Activated naive CD4-positive, alpha-beta T cell treated with anti-CD3 and anti-CD28 coated beads for 36 hours (primary cell): Measurements from ENCODE around the gene TMED9. TPM values are rescaled to one million over a fixed set of nuclear protein-coding genes. Genes with fewer than 3 reads are reported as not detected.

Experiments used
- CTCF ChIA-PET: fragments of 350-600 bp; sonication (Branson Sonifier 250); formaldehyde crosslinking; loops from one replicate; lab custom pipeline; 2021; ENCODE audit warnings: antibody characterized with exemption; lab: Charles Lee
- DNase-seq: peaks from one replicate; pipeline ENCODE4 v3.0.0-alpha.2; 2020
- H3K27ac Mint-ChIP-seq: one replicate; pipeline ENCODE4 v1.8.0; 2021; ENCODE audit warnings: mild to moderate bottlenecking, mixed read lengths
- H3K27me3 Mint-ChIP-seq: one replicate; pipeline ENCODE4 v1.8.0; 2021; ENCODE audit warnings: low read depth, mixed read lengths
- H3K36me3 Mint-ChIP-seq: one replicate; pipeline ENCODE4 v1.8.0; 2021; ENCODE audit warnings: low read depth, mixed read lengths
- H3K4me1 Mint-ChIP-seq: one replicate; pipeline ENCODE4 v1.8.0; 2021; ENCODE audit warnings: low read depth, mixed read lengths
- H3K4me3 Mint-ChIP-seq: one replicate; pipeline ENCODE4 v1.8.0; 2021; ENCODE audit warnings: mild to moderate bottlenecking, moderate library complexity, mixed read lengths
- H3K9me3 Mint-ChIP-seq: one replicate; pipeline ENCODE4 v1.8.0; 2021; ENCODE audit warnings: mixed read lengths
- intact Hi-C: fragments of 100-400 bp; cut with micrococcal nuclease; formaldehyde crosslinking; loops from one replicate; pipeline ENCODE4 v1.15.1; 2023
- total RNA-seq, 2 experiments: library from RNA; stranded (reverse); gene quantifications; one replicate each; pipeline ENCODE4 v1.2.3, GENCODE V29; 2021

TMED9 gene
- total RNA-seq, 2 experiments from 2014 or later, result 110 TPM

GRCh38 chr5:177591690-177592009 lies 353 bp upstream of the TMED9 start:
- peak overlapping the region; percentile 94 for H3K27ac Mint-ChIP-seq
- CTCF ChIA-PET, result interaction anchor here (1.7 kb wide), 1 partner anchor 14 kb away, joined by 4 read pairs; no protein-coding TSS in a partner anchor
- H3K27me3 Mint-ChIP-seq, result peaks cover 9% of the 10 kb centered on the region
- intact Hi-C loops, result loop anchor here (1.0 to 10.0 kb wide), 4 partner anchors 9 to 1033 kb away; partner anchors contain the start of genes B4GALT7, CLK4, FAM193B and NHP2
- peak overlapping the region; percentile 98 for H3K4me3 Mint-ChIP-seq
- H3K36me3 Mint-ChIP-seq, result peaks cover 27% of the 10 kb centered on the region
- H3K4me1 Mint-ChIP-seq, result peaks cover 35% of the 10 kb centered on the region
- H3K9me3 Mint-ChIP-seq, result no peaks in the 10 kb centered on the region
- DNase-seq, result no peak

DNA sequence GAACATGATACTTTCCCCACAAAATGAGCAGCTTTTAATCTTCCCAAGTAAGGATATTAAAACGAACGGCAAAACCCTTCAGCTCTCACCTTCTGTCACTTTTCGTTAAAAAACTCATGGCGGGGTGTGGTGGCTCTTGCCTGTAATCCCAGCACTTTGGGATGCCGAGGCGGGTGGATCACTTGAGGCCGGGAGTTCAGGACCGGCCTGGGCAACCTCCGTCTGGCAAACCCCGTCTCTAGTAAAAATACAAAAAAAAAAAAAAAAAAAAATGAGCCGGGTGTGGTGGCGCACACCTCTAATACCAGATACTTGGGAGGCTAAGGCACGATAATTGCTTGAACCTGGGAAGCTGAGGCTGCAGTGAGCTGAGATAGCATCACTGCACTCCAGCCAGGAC lies 902 bp downstream of the TMED9 start:
- no peak overlapping the region for H3K27ac Mint-ChIP-seq
- no peak for DNase-seq
- H3K4me3 Mint-ChIP-seq, result peak overlapping the region; percentile 98
- CTCF ChIA-PET, result interaction anchor here (0.6 to 1.7 kb wide), 4 partner anchors 13 to 353 kb away, joined by 4 read pairs; no protein-coding TSS in a partner anchor
- peaks cover 38% of the 10 kb centered on the region for H3K4me1 Mint-ChIP-seq
- H3K36me3 Mint-ChIP-seq, result peaks cover 32% of the 10 kb centered on the region
- H3K9me3 Mint-ChIP-seq, result no peaks in the 10 kb centered on the region
- peaks cover 9% of the 10 kb centered on the region for H3K27me3 Mint-ChIP-seq
- intact Hi-C loops, result loop anchor here (1.0 to 10.0 kb wide), 4 partner anchors 7 to 1032 kb away; partner anchors contain the start of genes B4GALT7, CLK4, FAM193B and NHP2

- Mint-ChIP-seq H3K9me3 (no peaks in the 10 kb centered on the region), H3K4me3 (peak overlapping the region; percentile 98), H3K4me1 (peaks cover 35% of the 10 kb centered on the region), H3K27me3 (peaks cover 8% of the 10 kb centered on the region), H3K27ac (no peak overlapping the region), H3K36me3 (peaks cover 32% of the 10 kb centered on the region)
- intact Hi-C loops, result loop anchor here (10.0 kb wide), 2 partner anchors 561 to 1031 kb away; partner anchors contain the start of genes CLK4 and NHP2
- CTCF ChIA-PET, result interaction anchor here (1.1 kb wide), 1 partner anchor 14 kb away, joined by 4 read pairs; no protein-coding TSS in a partner anchor
- DNase-seq, result no peak
Observed at GRCh38 chr5:177593511-177593910, 1.5 kb downstream of the TMED9 start.

- intact Hi-C loops, result loop anchor here (10.0 kb wide), 2 partner anchors 561 to 1031 kb away; partner anchors contain the start of genes CLK4 and NHP2
- Mint-ChIP-seq H3K4me3 (peak overlapping the region; percentile 98), H3K27ac (no peak overlapping the region), H3K4me1 (peaks cover 38% of the 10 kb centered on the region), H3K36me3 (peaks cover 32% of the 10 kb centered on the region), H3K27me3 (peaks cover 7% of the 10 kb centered on the region), H3K9me3 (no peaks in the 10 kb centered on the region)
- no peak for DNase-seq
- CTCF ChIA-PET, result no interaction called here
Observed at GRCh38 chr5:177594071-177594470, 2.1 kb downstream of the TMED9 start.

GRCh38 chr5:177595026-177595585 lies 3.1 kb downstream of the TMED9 start:
- Mint-ChIP-seq H3K4me1 (peaks cover 40% of the 10 kb centered on the region), H3K27me3 (peaks cover 3% of the 10 kb centered on the region), H3K9me3 (no peaks in the 10 kb centered on the region), H3K4me3 (no peak overlapping the region), H3K36me3 (peaks cover 32% of the 10 kb centered on the region), H3K27ac (no peak overlapping the region)
- DNase-seq, result no peak
- CTCF ChIA-PET, result no interaction called here
- intact Hi-C loops, result loop anchor here (10.0 kb wide), 2 partner anchors 560 to 1030 kb away; partner anchors contain the start of genes CLK4 and NHP2

GRCh38 chr5:177595991-177596774 lies 4.2 kb downstream of the TMED9 start:
- no peak overlapping the region for H3K4me3 Mint-ChIP-seq
- H3K27ac Mint-ChIP-seq, result no peak overlapping the region
- peaks cover 48% of the 10 kb centered on the region for H3K4me1 Mint-ChIP-seq
- no peak for DNase-seq
- H3K36me3 Mint-ChIP-seq, result peaks cover 32% of the 10 kb centered on the region
- no peaks in the 10 kb centered on the region for H3K27me3 Mint-ChIP-seq
- no peaks in the 10 kb centered on the region for H3K9me3 Mint-ChIP-seq
- intact Hi-C loops, result loop anchor here (10.0 kb wide), 2 partner anchors 559 to 1029 kb away; partner anchors contain the start of genes CLK4 and NHP2
- CTCF ChIA-PET, result interaction anchor here (0.7 kb wide), 1 partner anchor 51 kb away, joined by 3 read pairs; no protein-coding TSS in a partner anchor

DNA sequence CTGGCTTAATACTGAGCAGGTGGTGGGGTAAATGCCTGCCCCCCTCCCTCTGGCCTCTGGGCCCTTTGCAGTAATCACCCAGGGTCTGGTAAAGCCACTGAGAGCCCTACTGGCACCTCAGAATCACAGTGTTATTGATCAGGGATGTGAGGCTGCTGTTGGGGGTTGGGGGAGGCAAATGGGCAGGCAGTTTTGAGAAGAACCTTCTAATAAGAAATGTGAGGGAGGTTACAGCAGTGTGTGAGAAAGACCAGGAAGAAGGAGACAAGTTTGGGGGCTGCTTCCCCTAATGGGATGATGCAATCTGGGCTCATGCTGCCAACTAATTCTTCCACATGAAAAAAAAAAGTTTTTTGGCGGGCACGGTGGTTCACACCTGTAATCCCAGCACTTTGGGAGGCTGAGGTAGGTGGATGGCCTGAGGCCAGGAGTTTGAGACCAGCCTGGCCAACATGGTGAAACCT lies 4.8 kb downstream of the TMED9 start:
- Mint-ChIP-seq H3K4me3 (no peak overlapping the region), H3K9me3 (no peaks in the 10 kb centered on the region), H3K36me3 (peaks cover 32% of the 10 kb centered on the region), H3K4me1 (peaks cover 49% of the 10 kb centered on the region), H3K27me3 (no peaks in the 10 kb centered on the region), H3K27ac (peak overlapping the region; percentile 65)
- no peak for DNase-seq
- intact Hi-C loops, result loop anchor here (10.0 kb wide), 2 partner anchors 558 to 1028 kb away; partner anchors contain the start of genes CLK4 and NHP2
- CTCF ChIA-PET, result no interaction called here

DNA sequence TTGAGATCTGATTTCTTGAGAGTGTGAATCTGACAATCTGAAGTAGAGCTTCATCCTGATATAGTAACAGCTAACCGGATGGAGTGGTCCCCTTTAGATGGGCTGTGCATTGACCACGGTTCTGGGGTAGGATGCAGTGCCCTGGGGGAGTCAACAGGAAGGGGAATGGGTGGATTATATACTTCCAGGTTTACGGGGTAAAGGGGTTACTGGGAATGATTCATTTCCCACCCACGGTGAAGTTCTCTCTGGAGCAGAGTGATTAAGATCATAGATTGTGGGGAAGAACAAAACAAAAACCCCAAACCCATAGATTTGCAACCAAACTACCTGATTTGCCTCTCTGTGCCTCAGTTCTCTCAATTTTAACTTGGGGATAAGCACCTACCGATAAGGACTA lies 6.5 kb downstream of the TMED9 start:
- CTCF ChIA-PET, result interaction anchor here (0.7 to 1.1 kb wide), 2 partner anchors 9 to 97 kb away, joined by 3 read pairs; no protein-coding TSS in a partner anchor
- intact Hi-C loops, result loop anchor here (10.0 kb wide), 2 partner anchors 556 to 1026 kb away; partner anchors contain the start of genes CLK4 and NHP2
- no peaks in the 10 kb centered on the region for H3K9me3 Mint-ChIP-seq
- peak overlapping the region; percentile 98 for H3K4me3 Mint-ChIP-seq
- peaks cover 27% of the 10 kb centered on the region for H3K36me3 Mint-ChIP-seq
- H3K4me1 Mint-ChIP-seq, result peaks cover 43% of the 10 kb centered on the region
- no peaks in the 10 kb centered on the region for H3K27me3 Mint-ChIP-seq
- DNase-seq, result no peak
- no peak overlapping the region for H3K27ac Mint-ChIP-seq

DNA sequence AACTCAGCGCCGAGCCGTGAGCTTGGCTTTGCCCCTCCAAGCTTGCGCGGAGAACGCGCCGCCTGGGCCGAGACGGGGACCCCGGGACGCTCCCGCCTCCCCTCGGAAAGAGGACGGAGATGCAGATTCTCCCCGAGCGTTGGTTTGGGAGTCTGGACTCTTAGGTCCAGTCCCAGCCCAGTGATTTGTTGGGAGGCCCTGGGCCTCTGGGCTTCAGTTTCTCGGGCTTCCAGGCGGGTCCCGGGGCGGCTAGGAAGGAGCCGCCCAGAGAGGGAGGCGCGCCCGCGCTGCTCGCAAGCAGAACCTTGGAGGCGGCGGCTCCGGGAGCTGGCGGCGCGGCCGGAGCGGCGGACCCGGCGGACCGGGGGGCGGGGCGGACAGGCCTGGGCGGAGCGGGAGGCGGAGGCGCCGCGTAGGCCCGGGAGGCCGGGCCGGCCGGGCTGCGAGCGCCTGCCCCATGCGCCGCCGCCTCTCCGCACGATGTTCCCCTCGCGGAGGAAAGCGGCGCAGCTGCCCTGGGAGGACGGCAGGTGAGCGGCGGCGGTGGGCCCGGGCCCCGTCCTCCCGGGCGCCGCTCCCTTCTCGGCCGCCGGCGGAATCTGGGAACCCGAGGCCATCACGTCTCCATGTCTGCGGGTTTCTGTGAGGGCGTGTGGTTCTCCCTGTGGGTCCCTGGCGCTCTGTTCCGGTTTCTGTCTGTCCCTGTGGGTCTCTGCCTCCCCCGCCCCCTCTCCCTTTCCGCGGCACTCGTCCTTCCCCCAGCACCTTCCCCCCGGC lies 7.9 kb downstream of the TMED9 start, which contains the start of gene B4GALT7:
Gene B4GALT7 (plus strand): TSS at position 402 of the 777 bp plus-strand sequence. CDS start 79 bp downstream, at position 481.
- CTCF ChIA-PET, result no interaction called here
- intact Hi-C loops, result loop anchor here (1.0 to 10.0 kb wide), 5 partner anchors 8 to 1025 kb away; partner anchors contain the start of genes CLK4, NHP2 and TMED9
- peak within 1 kb of the TSS; percentile 79 for H3K27ac Mint-ChIP-seq
- DNase-seq, result peak; percentile 86
- H3K4me3 Mint-ChIP-seq, result peak within 1 kb of the TSS; percentile 98
- peaks cover 35% of the 10 kb centered on the region for H3K4me1 Mint-ChIP-seq
- H3K27me3 Mint-ChIP-seq, result no peaks in the 10 kb centered on the region
- no peaks in the 10 kb centered on the region for H3K9me3 Mint-ChIP-seq
- peaks cover 16% of the 10 kb centered on the region for H3K36me3 Mint-ChIP-seq

DNA sequence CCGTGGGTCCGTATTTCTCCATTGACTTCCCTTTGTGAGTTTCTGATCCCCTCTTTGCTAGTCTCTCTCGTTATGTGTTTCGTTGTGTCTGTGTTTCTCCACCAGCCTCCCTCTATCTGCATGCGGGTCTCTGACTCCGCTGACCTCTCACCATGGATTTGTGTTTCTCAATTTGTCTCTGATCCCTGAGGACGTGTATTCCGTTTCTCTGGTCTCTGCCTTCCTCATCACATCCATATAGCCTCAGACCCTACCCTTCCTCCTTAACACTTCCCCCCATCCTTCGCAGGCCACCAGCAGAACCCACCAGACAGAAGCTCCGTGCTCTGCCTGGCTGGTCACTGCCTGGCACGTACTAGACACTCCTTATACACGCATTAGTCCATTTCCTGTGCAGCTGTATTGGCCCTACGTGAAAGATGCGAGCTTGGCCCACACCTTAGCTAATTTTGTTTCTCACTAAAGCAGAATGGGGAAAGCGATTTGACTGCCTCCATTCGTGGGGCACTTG lies 8.6 kb downstream of the TMED9 start:
- Mint-ChIP-seq H3K27me3 (no peaks in the 10 kb centered on the region), H3K9me3 (no peaks in the 10 kb centered on the region), H3K4me3 (peak overlapping the region; percentile 98), H3K4me1 (peaks cover 35% of the 10 kb centered on the region), H3K27ac (peak overlapping the region; percentile 75), H3K36me3 (peaks cover 13% of the 10 kb centered on the region)
- DNase-seq, result no peak
- CTCF ChIA-PET, result no interaction called here
- intact Hi-C loops, result loop anchor here (1.0 to 10.0 kb wide), 3 partner anchors 8 to 464 kb away; partner anchors contain the start of gene TMED9

DNA sequence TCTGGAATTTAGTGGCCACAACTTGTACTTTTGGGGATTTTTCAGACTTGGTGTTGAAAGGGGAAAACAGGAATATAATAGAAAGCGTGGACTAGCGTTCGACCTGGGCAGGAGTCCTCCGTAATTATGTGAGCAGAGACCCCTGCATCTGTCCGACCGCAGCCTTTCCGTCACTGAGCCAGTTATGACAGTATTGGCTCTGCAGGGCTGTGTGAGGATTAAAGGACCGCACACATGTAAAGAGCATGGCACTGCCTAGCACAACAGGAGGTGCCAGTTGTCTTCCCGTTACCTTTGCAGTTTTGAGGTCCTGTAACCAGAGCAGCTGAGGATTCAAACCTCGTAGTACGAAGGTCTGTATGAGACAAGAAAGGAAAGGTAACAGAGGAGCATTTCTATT lies 9.1 kb downstream of the TMED9 start:
- CTCF ChIA-PET, result no interaction called here

More for the DNA sequence above, 9.1 kb downstream of the TMED9 start:
- H3K27ac Mint-ChIP-seq, result peak overlapping the region; percentile 75
- H3K4me3 Mint-ChIP-seq, result peak overlapping the region; percentile 98
- no peaks in the 10 kb centered on the region for H3K27me3 Mint-ChIP-seq
- H3K9me3 Mint-ChIP-seq, result no peaks in the 10 kb centered on the region
- peaks cover 10% of the 10 kb centered on the region for H3K36me3 Mint-ChIP-seq
- H3K4me1 Mint-ChIP-seq, result peaks cover 35% of the 10 kb centered on the region
- DNase-seq, result no peak
- intact Hi-C loops, result loop anchor here (10.0 kb wide), 1 partner anchor 464 kb away; no protein-coding TSS in a partner anchor
